Ascending aorta (tissue), 2 donors: ENCODE results near the gene MYH14. TPM values are rescaled to one million over a fixed set of nuclear protein-coding genes. Genes with fewer than 3 reads are reported as not detected.

Experiments
- DNase-seq, 2 donors: peaks; one replicate each; pipeline ENCODE4 v3.0.0-alpha.2; 2019; ENCODE audit warnings: low spot score in 2 of 2
- H3K27ac ChIP-seq, 2 donors: fragments of 200-600 bp; sonication (generic); one replicate each; pipeline ENCODE4 v1.5.1; 2016 to 2017; ENCODE audit warnings: mild to moderate bottlenecking in 1 of 2
- H3K27me3 ChIP-seq: fragments of 200-600 bp; sonication (generic); one replicate; pipeline ENCODE4 v1.5.1; 2017
- H3K36me3 ChIP-seq, 2 donors: fragments of 200-600 bp; sonication (generic); one replicate each; pipeline ENCODE4 v1.5.1; 2016
- H3K4me1 ChIP-seq, 2 donors: fragments of 200-600 bp; sonication (generic); one replicate each; pipeline ENCODE4 v1.5.1; 2016 to 2017; ENCODE audit warnings: mild to moderate bottlenecking in 1 of 2
- H3K4me3 ChIP-seq, 2 donors: fragments of 200-600 bp; sonication (generic); one replicate each; pipeline ENCODE4 v1.5.1; 2016 to 2017; ENCODE audit warnings: mild to moderate bottlenecking in 1 of 2
- H3K9me3 ChIP-seq, 2 donors: fragments of 200-600 bp; sonication (generic); one replicate each; pipeline ENCODE4 v1.5.1; 2016
- intact Hi-C: fragments of 100-400 bp; cut with DNase I; formaldehyde crosslinking; loops from one replicate; pipeline ENCODE4 v1.15.1; 2023
- total RNA-seq: library from RNA; depleted of rRNA; stranded (reverse); fragments of >200 nt; gene quantifications from one replicate; pipeline ENCODE4 v1.1.0, GENCODE V29; 2016
- TF ChIP-seq, protein P1 (sequence below), 3 experiments: fragments of 200-600 bp in 2 of 3; fragments of 450-650 bp in 1 of 3; sonication (generic) in 2 of 3; IDR thresholded peaks; one replicate each; pipeline ENCODE4 v1.5.1; 2016 to 2019; ENCODE audit warnings: antibody characterized with exemption in 3 of 3, mild to moderate bottlenecking in 1 of 3, moderate library complexity in 1 of 3

MYH14 gene
- total RNA-seq, 1 donor from 2014 or later, result 8.6 TPM

DNA sequence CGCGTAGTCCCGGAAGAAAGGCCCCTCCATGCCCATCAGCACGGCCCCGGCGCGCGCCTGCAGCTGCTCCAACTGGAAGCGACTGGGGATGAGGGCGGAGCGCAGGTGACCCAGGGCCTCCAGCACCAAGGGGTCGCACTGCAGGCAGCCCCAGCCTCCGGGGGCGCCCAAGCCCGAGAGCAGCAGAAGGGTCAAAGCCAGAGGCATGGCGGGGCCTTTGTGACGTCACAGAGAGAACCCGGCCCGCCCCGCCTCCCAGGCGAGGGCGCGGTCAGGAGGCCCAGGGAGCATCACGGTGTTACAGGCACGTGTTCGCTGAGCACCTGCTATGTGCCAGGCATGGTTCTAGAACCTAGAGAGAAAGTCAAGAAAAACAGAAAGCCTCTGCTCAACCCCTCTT, 40.4 kb upstream of the MYH14 start, which contains the start of gene IZUMO2:
TSS of gene IZUMO2 (minus strand) at position 294 of the 400 bp plus-strand sequence. CDS start at position 207, 87 bp downstream.
- H3K4me1 ChIP-seq, result no peaks in the 10 kb centered on the region
- H3K36me3 ChIP-seq, result no peaks in the 10 kb centered on the region
- H3K4me3 ChIP-seq, result no peak within 1 kb of the TSS
- H3K27me3 ChIP-seq, result no peaks in the 10 kb centered on the region
- TF ChIP-seq, protein P1, sequence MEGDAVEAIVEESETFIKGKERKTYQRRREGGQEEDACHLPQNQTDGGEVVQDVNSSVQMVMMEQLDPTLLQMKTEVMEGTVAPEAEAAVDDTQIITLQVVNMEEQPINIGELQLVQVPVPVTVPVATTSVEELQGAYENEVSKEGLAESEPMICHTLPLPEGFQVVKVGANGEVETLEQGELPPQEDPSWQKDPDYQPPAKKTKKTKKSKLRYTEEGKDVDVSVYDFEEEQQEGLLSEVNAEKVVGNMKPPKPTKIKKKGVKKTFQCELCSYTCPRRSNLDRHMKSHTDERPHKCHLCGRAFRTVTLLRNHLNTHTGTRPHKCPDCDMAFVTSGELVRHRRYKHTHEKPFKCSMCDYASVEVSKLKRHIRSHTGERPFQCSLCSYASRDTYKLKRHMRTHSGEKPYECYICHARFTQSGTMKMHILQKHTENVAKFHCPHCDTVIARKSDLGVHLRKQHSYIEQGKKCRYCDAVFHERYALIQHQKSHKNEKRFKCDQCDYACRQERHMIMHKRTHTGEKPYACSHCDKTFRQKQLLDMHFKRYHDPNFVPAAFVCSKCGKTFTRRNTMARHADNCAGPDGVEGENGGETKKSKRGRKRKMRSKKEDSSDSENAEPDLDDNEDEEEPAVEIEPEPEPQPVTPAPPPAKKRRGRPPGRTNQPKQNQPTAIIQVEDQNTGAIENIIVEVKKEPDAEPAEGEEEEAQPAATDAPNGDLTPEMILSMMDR (IDR thresholded peaks at IDR 0.05), result no peak
- H3K27ac ChIP-seq, result no peak within 1 kb of the TSS
- DNase-seq, result no peak
- intact Hi-C loops, result no loop called here
- H3K9me3 ChIP-seq, result peaks cover 6 to 8% of the 10 kb centered on the region in 2 donors

DNA sequence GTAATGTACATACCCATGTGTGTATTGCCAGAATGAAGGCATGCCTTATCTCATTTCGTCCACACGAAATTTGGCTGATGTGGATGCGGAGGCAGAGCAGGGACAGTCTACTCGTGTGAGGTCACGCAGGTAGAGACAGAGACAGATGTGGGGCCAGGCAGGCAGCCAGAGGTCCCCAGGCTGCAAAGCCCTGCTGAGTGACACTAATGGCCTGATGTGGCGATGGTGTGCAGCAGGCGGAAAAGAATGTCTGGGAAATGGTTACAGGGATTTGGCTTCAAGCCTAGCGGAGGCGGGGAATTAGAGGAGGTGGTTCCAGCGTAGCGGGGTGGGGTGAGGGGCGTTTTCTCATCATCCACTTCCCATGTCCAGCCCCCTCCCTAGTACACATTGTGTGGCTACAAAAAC, 36.1 kb upstream of the MYH14 start:
- TF ChIP-seq, protein P1 (IDR thresholded peaks at IDR 0.05), result no peak
- Histone ChIP-seq H3K4me1 (no peaks in the 10 kb centered on the region), H3K9me3 (no peaks in the 10 kb centered on the region), H3K27ac (no peak overlapping the region), H3K4me3 (no peak overlapping the region), H3K27me3 (no peaks in the 10 kb centered on the region), H3K36me3 (no peaks in the 10 kb centered on the region)
- intact Hi-C loops, result no loop called here
- DNase-seq, result no peak

GRCh38 chr19:50171752-50172151, 31.7 kb upstream of the MYH14 start:
- no peak for DNase-seq
- intact Hi-C loops, result no loop called here
- no peaks in the 10 kb centered on the region for H3K27me3 ChIP-seq

DNA sequence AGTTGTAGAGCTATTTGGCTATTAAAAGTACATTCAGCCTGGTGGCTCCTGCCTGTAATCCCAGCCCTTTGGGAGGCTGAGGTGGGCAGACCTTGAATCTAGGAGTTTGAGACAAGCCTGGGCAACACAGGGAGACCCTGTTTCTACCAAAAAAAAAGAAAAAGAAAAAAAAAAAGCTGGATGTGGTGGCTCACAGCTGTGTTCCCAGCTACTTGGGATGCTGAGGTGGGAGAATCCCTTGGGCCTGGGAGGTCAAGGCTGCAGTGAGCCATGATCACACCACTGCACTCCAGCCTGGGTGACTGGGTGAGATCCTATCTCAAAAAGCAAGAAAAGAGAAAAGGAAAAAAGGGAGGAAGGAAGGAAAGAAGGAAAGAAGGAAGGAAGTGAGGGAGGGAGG, 30.7 kb upstream of the MYH14 start:
- H3K36me3 ChIP-seq, result no peaks in the 10 kb centered on the region
- H3K27me3 ChIP-seq, result no peaks in the 10 kb centered on the region
- DNase-seq, result no peak
- no peaks in the 10 kb centered on the region for H3K9me3 ChIP-seq
- intact Hi-C loops, result no loop called here
- TF ChIP-seq, protein P1 (IDR thresholded peaks at IDR 0.05), result no peak
- H3K27ac ChIP-seq, result no peak overlapping the region
- H3K4me3 ChIP-seq, result no peak overlapping the region
- H3K4me1 ChIP-seq, result no peaks in the 10 kb centered on the region

More at GRCh38 chr19:50171752-50172151, 31.7 kb upstream of the MYH14 start:
- Histone ChIP-seq H3K4me3 (no peak overlapping the region), H3K9me3 (no peaks in the 10 kb centered on the region), H3K36me3 (no peaks in the 10 kb centered on the region), H3K27ac (no peak overlapping the region), H3K4me1 (no peaks in the 10 kb centered on the region)
- TF ChIP-seq, protein P1 (IDR thresholded peaks at IDR 0.05), result no peak

GRCh38 chr19:50173127-50173526, 30.3 kb upstream of the MYH14 start:
- no peaks in the 10 kb centered on the region for H3K27me3 ChIP-seq
- TF ChIP-seq, protein P1 (IDR thresholded peaks at IDR 0.05), result no peak
- no peak overlapping the region for H3K4me3 ChIP-seq
- DNase-seq, result no peak
- intact Hi-C loops, result no loop called here
- no peaks in the 10 kb centered on the region for H3K36me3 ChIP-seq
- H3K4me1 ChIP-seq, result no peaks in the 10 kb centered on the region
- H3K27ac ChIP-seq, result no peak overlapping the region
- H3K9me3 ChIP-seq, result no peaks in the 10 kb centered on the region
